Gastrocnemius medialis (tissue), 4 donors: ENCODE measurements around the gene NRF1. TPM values are rescaled to one million over a fixed set of nuclear protein-coding genes. Genes with fewer than 3 reads are reported as not detected.

Experiments
- ATAC-seq, 2 donors: fragments of 150-250 bp; one replicate each; pipeline ENCODE4 v1.9.1; 2016
- DNase-seq, 2 donors: peaks; one replicate each; pipeline ENCODE4 v3.0.0-alpha.2; 2019
- H3K27ac ChIP-seq, 4 donors: fragments of 200-600 bp; sonication (generic); 1 replicate in 1 of 4; 2 replicates in 3 of 4; pipeline ENCODE4 v1.5.1; 2016 to 2018; ENCODE audit warnings: mild to moderate bottlenecking in 2 of 4, moderate library complexity in 1 of 4
- H3K27me3 ChIP-seq, 3 donors: fragments of 200-600 bp; sonication (generic) in 2 of 3; 1 replicate in 1 of 3; 2 replicates in 2 of 3; pipeline versions ENCODE4 v1.5.1 to v1.6.0; 2016 to 2019; ENCODE audit warnings: mild to moderate bottlenecking in 1 of 3, moderate library complexity in 1 of 3
- H3K36me3 ChIP-seq, 2 donors: fragments of 200-600 bp; sonication (generic) in 1 of 2; one replicate each; pipeline ENCODE4 v1.5.1; 2017 to 2018
- H3K4me1 ChIP-seq, 2 donors: fragments of 200-600 bp; sonication (generic) in 1 of 2; one replicate each; pipeline ENCODE4 v1.5.1; 2016 to 2017; ENCODE audit warnings: mild to moderate bottlenecking in 2 of 2
- H3K4me3 ChIP-seq, 4 donors: fragments of 200-600 bp; sonication (generic) in 3 of 4; 1 replicate in 1 of 4; 2 replicates in 3 of 4; pipeline ENCODE4 v1.5.1; 2016 to 2019; ENCODE audit warnings: mild to moderate bottlenecking in 2 of 4
- H3K9me3 ChIP-seq, 3 donors: fragments of 200-600 bp; sonication (generic) in 2 of 3; 1 replicate in 1 of 3; 2 replicates in 2 of 3; pipeline ENCODE4 v1.5.1; 2016 to 2019
- CTCF ChIP-seq, 5 experiments: fragments of 450-650 bp in 3 of 5; fragments of 200-600 bp in 2 of 5; sonication (generic) in 2 of 5; IDR thresholded peaks in 4 of 5; conservative IDR thresholded peaks in 1 of 5; 1 replicate in 4 of 5; 2 replicates in 1 of 5; pipeline ENCODE4 v1.5.1; 2016 to 2019; ENCODE audit warnings: antibody characterized with exemption in 5 of 5, mild to moderate bottlenecking in 3 of 5, moderate library complexity in 3 of 5
- POLR2A ChIP-seq, 2 donors: fragments of 450-650 bp; IDR thresholded peaks; one replicate each; pipeline ENCODE4 v1.6.1; 2017; ENCODE audit warnings: antibody characterized with exemption in 2 of 2, mild to moderate bottlenecking in 2 of 2, moderate library complexity in 2 of 2
- in situ Hi-C, 4 donors: fragments of 200-750 bp; cut with MboI; loops; one replicate each; pipeline versions ENCODE4 v1.15.0 to v1.8.0; 2017; ENCODE audit warnings: low sequenced_read_pairs in 4 of 4
- intact Hi-C: fragments of 100-400 bp; cut with DNase I; formaldehyde crosslinking; loops from one replicate; pipeline ENCODE4 v1.15.1; 2023; ENCODE audit warnings: low total_unique reads
- total RNA-seq, 4 donors: library from RNA; depleted of rRNA; stranded (reverse); fragments of >200 nt; gene quantifications; one replicate each; pipeline versions ENCODE4 v1.1.0 to v1.2.3, GENCODE V29; 2016

NRF1 gene
- total RNA-seq, 4 donors from 2014 or later: 11.3 to 26.3 (median 18.0) TPM

- no peaks in the 10 kb centered on the region for H3K9me3 ChIP-seq
- no peaks in the 10 kb centered on the region for H3K36me3 ChIP-seq
- peak overlapping the region; percentile 53 to 85 (median 56) for H3K4me3 ChIP-seq
- intact Hi-C loops (no loop called here), in situ Hi-C loops (no loop called here)
- no peak for TF ChIP-seq CTCF (IDR thresholded peaks at IDR 0.05 in 4 of 5, conservative IDR thresholded peaks at IDR 0.05 in 1 of 5)
- TF ChIP-seq POLR2A (IDR thresholded peaks at IDR 0.05): no peak
- H3K4me1 ChIP-seq: peaks cover 23 to 27% of the 10 kb centered on the region in 2 donors
- DNase-seq: no peak
- H3K27ac ChIP-seq: no peak overlapping the region
- H3K27me3 ChIP-seq: peaks cover 63 to 69% (median 66%) of the 10 kb centered on the region in 3 donors
- ATAC-seq: no peak
Measured at GRCh38 chr7:129778770-129779601, 167.5 kb downstream of the NRF1 start.

GRCh38 chr7:129779602-129780256 lies 168.2 kb downstream of the NRF1 start:
- no peak for TF ChIP-seq CTCF (IDR thresholded peaks at IDR 0.05 in 4 of 5, conservative IDR thresholded peaks at IDR 0.05 in 1 of 5)
- TF ChIP-seq POLR2A (IDR thresholded peaks at IDR 0.05): peak in 1 of 2 donors; percentile 39
- Histone ChIP-seq H3K4me3 (peak overlapping the region; percentile 53 to 85 (median 56)), H3K4me1 (peaks cover 23 to 28% of the 10 kb centered on the region in 2 donors), H3K36me3 (no peaks in the 10 kb centered on the region), H3K27me3 (peaks cover 70 to 77% (median 73%) of the 10 kb centered on the region in 3 donors), H3K9me3 (no peaks in the 10 kb centered on the region), H3K27ac (no peak overlapping the region)
- ATAC-seq: peak; percentile 29 to 31
- DNase-seq: no peak
- in situ Hi-C loops: no loop called here
- intact Hi-C loops: loop anchor here (2.0 kb wide), 1 partner anchor 39 kb away; no protein-coding TSS in a partner anchor

- Histone ChIP-seq H3K4me1 (peaks cover 29 to 34% of the 10 kb centered on the region in 2 donors), H3K9me3 (no peaks in the 10 kb centered on the region), H3K36me3 (no peaks in the 10 kb centered on the region), H3K4me3 (peak overlapping the region; percentile 53 to 85 (median 56)), H3K27ac (no peak overlapping the region), H3K27me3 (peaks cover 77 to 83% (median 80%) of the 10 kb centered on the region in 3 donors)
- ATAC-seq: peak; percentile 51 to 63
- peak; percentile 37 to 57 for DNase-seq
- in situ Hi-C loops (no loop called here), intact Hi-C loops (loop anchor here (2.0 kb wide), 1 partner anchor 40 kb away; no protein-coding TSS in a partner anchor)
- TF ChIP-seq POLR2A (IDR thresholded peaks at IDR 0.05) (no peak), CTCF (IDR thresholded peaks at IDR 0.05 in 4 of 5, conservative IDR thresholded peaks at IDR 0.05 in 1 of 5) (no peak)
Measured at GRCh38 chr7:129780257-129780973, 168.9 kb downstream of the NRF1 start.

- intact Hi-C loops: loop anchor here (2.0 kb wide), 1 partner anchor 40 kb away; no protein-coding TSS in a partner anchor
- ATAC-seq: no peak
- TF ChIP-seq POLR2A (IDR thresholded peaks at IDR 0.05) (no peak), CTCF (IDR thresholded peaks at IDR 0.05 in 4 of 5, conservative IDR thresholded peaks at IDR 0.05 in 1 of 5) (no peak)
- DNase-seq: no peak
- peaks cover 85 to 92% (median 89%) of the 10 kb centered on the region in 3 donors for H3K27me3 ChIP-seq
- H3K36me3 ChIP-seq: no peaks in the 10 kb centered on the region
- H3K4me1 ChIP-seq: peaks cover 33 to 38% of the 10 kb centered on the region in 2 donors
- in situ Hi-C loops: no loop called here
- peak overlapping the region; percentile 53 to 85 (median 56) for H3K4me3 ChIP-seq
- no peak overlapping the region for H3K27ac ChIP-seq
- no peaks in the 10 kb centered on the region for H3K9me3 ChIP-seq
Measured at GRCh38 chr7:129780974-129781927, 169.7 kb downstream of the NRF1 start.
